HG03378 (cell line): ENCODE measurements around the gene COBL.

Source experiments
- ATAC-seq: cut with Tn5 transposase; IDR thresholded peaks from one replicate; pipeline ENCODE4 v1.9.1; 2021; ENCODE audit warnings: mild to moderate bottlenecking, moderate library complexity; ENCODE audit not compliant: unreplicated experiment

Gene COBL

GRCh38 chr7:51154201-51154600 is 162.4 kb downstream of the COBL start:
- no peak for ATAC-seq

- ATAC-seq = no peak
These were observed 163.9 kb downstream of the COBL start for GRCh38 chr7:51152706-51153200.

- no peak for ATAC-seq
These were observed 165.2 kb downstream of the COBL start for GRCh38 chr7:51151455-51151854.

- ATAC-seq = no peak
These were observed 166.4 kb downstream of the COBL start for GRCh38 chr7:51150193-51150592.

GRCh38 chr7:51148216-51148615 is 168.4 kb downstream of the COBL start:
- no peak for ATAC-seq

- no peak for ATAC-seq
These were observed 169.6 kb downstream of the COBL start for GRCh38 chr7:51146816-51147586.

GRCh38 chr7:51144178-51144577 is 172.4 kb downstream of the COBL start:
- ATAC-seq = no peak

- no peak for ATAC-seq
These were observed 173.7 kb downstream of the COBL start for GRCh38 chr7:51142741-51143385.

GRCh38 chr7:51141451-51142003 is 175.1 kb downstream of the COBL start:
- ATAC-seq = no peak

- no peak for ATAC-seq
These were observed 176.1 kb downstream of the COBL start for GRCh38 chr7:51140199-51141164.

GRCh38 chr7:51139796-51140195 is 176.8 kb downstream of the COBL start:
- no peak for ATAC-seq

GRCh38 chr7:51138123-51139085 is 178.2 kb downstream of the COBL start:
- no peak for ATAC-seq

- no peak for ATAC-seq
These were observed 181.0 kb downstream of the COBL start for GRCh38 chr7:51135576-51135975.

- ATAC-seq = no peak
These were observed 182.6 kb downstream of the COBL start for GRCh38 chr7:51134013-51134441.

- no peak for ATAC-seq
These were observed 183.9 kb downstream of the COBL start for GRCh38 chr7:51132661-51133060.

GRCh38 chr7:51129527-51130472 is 186.8 kb downstream of the COBL start:
- no peak for ATAC-seq

- no peak for ATAC-seq
These were observed 187.8 kb downstream of the COBL start for GRCh38 chr7:51128545-51129435.

- ATAC-seq = no peak
These were observed 189.0 kb downstream of the COBL start for GRCh38 chr7:51127618-51127904.
